Measurements from ENCODE around the gene IFT81.
"Not testable (repeated sequence)": the region's sequence is repeated elsewhere in the genome, so short reads cannot be mapped to it uniquely, and the experiment has no call there.

The IFT81 gene

GRCh38 chr12:110252716-110253115 is 128.6 kb downstream of the IFT81 start:
- Histone ChIP-seq H3K36me3 (ENCODE audit: insufficient read depth, low read length) (no peaks in the 10 kb centered on the region), H3K4me3 (ENCODE audit: low read depth in 1 of 2, low read length in 2 of 2) (no peak overlapping the region), H3K4me1 (ENCODE audit: insufficient read depth, low read length) (peaks cover 26% of the 10 kb centered on the region), H3K27me3 (ENCODE audit: control insufficient read depth in 1 of 2, insufficient read depth in 2 of 2, low read length in 2 of 2) (no peaks in the 10 kb centered on the region), H3K9me3 (ENCODE audit: low read length) (no peaks in the 10 kb centered on the region), H3K9ac (ENCODE audit: low read length) (no peak overlapping the region), H3K27ac (ENCODE audit: low read depth, low read length) (no peak overlapping the region)

- Histone ChIP-seq H3K9ac (ENCODE audit: low read length) (no peak overlapping the region), H3K27ac (ENCODE audit: low read depth, low read length) (peak overlapping the region; percentile 1), H3K4me3 (ENCODE audit: low read depth in 1 of 2, low read length in 2 of 2) (no peak overlapping the region), H3K4me1 (ENCODE audit: insufficient read depth, low read length) (peaks cover 21% of the 10 kb centered on the region), H3K36me3 (ENCODE audit: insufficient read depth, low read length) (no peaks in the 10 kb centered on the region), H3K27me3 (ENCODE audit: control insufficient read depth in 1 of 2, insufficient read depth in 2 of 2, low read length in 2 of 2) (no peaks in the 10 kb centered on the region), H3K9me3 (ENCODE audit: low read length) (no peaks in the 10 kb centered on the region)
Measured at GRCh38 chr12:110253176-110253575, 129.0 kb downstream of the IFT81 start.

GRCh38 chr12:110254971-110255540 is 130.9 kb downstream of the IFT81 start:
- no peaks in the 10 kb centered on the region for H3K9me3 ChIP-seq (ENCODE audit: low read length)
- H3K27me3 ChIP-seq (ENCODE audit: control insufficient read depth in 1 of 2, insufficient read depth in 2 of 2, low read length in 2 of 2): no peaks in the 10 kb centered on the region
- H3K36me3 ChIP-seq (ENCODE audit: insufficient read depth, low read length): no peaks in the 10 kb centered on the region
- peaks cover 2% of the 10 kb centered on the region for H3K4me1 ChIP-seq (ENCODE audit: insufficient read depth, low read length)
- H3K4me3 ChIP-seq (ENCODE audit: low read depth in 1 of 2, low read length in 2 of 2): no peak overlapping the region
- no peak overlapping the region for H3K9ac ChIP-seq (ENCODE audit: low read length)
- no peak overlapping the region for H3K27ac ChIP-seq (ENCODE audit: low read depth, low read length)

- H3K36me3 ChIP-seq (ENCODE audit: insufficient read depth, low read length); H3K4me3 ChIP-seq (ENCODE audit: low read depth in 1 of 2, low read length in 2 of 2); H3K9ac ChIP-seq (ENCODE audit: low read length); H3K4me1 ChIP-seq (ENCODE audit: insufficient read depth, low read length); H3K27ac ChIP-seq (ENCODE audit: low read depth, low read length); H3K9me3 ChIP-seq (ENCODE audit: low read length); H3K27me3 ChIP-seq (ENCODE audit: control insufficient read depth in 1 of 2, insufficient read depth in 2 of 2, low read length in 2 of 2): not testable (repeated sequence)
Measured at GRCh38 chr12:110255890-110256456, 131.8 kb downstream of the IFT81 start.

GRCh38 chr12:110256780-110257431 is 132.7 kb downstream of the IFT81 start:
- Histone ChIP-seq H3K27ac (ENCODE audit: low read depth, low read length) (no peak overlapping the region), H3K27me3 (ENCODE audit: control insufficient read depth in 1 of 2, insufficient read depth in 2 of 2, low read length in 2 of 2) (no peaks in the 10 kb centered on the region), H3K4me3 (ENCODE audit: low read depth in 1 of 2, low read length in 2 of 2) (no peak overlapping the region), H3K4me1 (ENCODE audit: insufficient read depth, low read length) (no peaks in the 10 kb centered on the region), H3K9ac (ENCODE audit: low read length) (no peak overlapping the region), H3K36me3 (ENCODE audit: insufficient read depth, low read length) (no peaks in the 10 kb centered on the region), H3K9me3 (ENCODE audit: low read length) (no peaks in the 10 kb centered on the region)

- Histone ChIP-seq H3K27ac (ENCODE audit: low read depth, low read length) (no peak overlapping the region), H3K36me3 (ENCODE audit: insufficient read depth, low read length) (no peaks in the 10 kb centered on the region), H3K4me1 (ENCODE audit: insufficient read depth, low read length) (no peaks in the 10 kb centered on the region), H3K27me3 (ENCODE audit: control insufficient read depth in 1 of 2, insufficient read depth in 2 of 2, low read length in 2 of 2) (no peaks in the 10 kb centered on the region), H3K9me3 (ENCODE audit: low read length) (no peaks in the 10 kb centered on the region), H3K9ac (ENCODE audit: low read length) (no peak overlapping the region), H3K4me3 (ENCODE audit: low read depth in 1 of 2, low read length in 2 of 2) (no peak overlapping the region)
Measured at GRCh38 chr12:110258466-110258865, 134.3 kb downstream of the IFT81 start.

GRCh38 chr12:110262442-110263388 is 138.6 kb downstream of the IFT81 start:
- Histone ChIP-seq H3K36me3 (ENCODE audit: insufficient read depth, low read length) (no peaks in the 10 kb centered on the region), H3K27ac (ENCODE audit: low read depth, low read length) (no peak overlapping the region), H3K9me3 (ENCODE audit: low read length) (no peaks in the 10 kb centered on the region)

GRCh38 chr12:110266381-110266960 is 142.3 kb downstream of the IFT81 start:
- Histone ChIP-seq H3K27ac (ENCODE audit: low read depth, low read length) (peak overlapping the region; percentile 19), H3K9me3 (ENCODE audit: low read length) (no peaks in the 10 kb centered on the region), H3K27me3 (ENCODE audit: control insufficient read depth in 1 of 2, insufficient read depth in 2 of 2, low read length in 2 of 2) (no peaks in the 10 kb centered on the region), H3K4me3 (ENCODE audit: low read depth in 1 of 2, low read length in 2 of 2) (no peak overlapping the region), H3K9ac (ENCODE audit: low read length) (no peak overlapping the region), H3K36me3 (ENCODE audit: insufficient read depth, low read length) (no peaks in the 10 kb centered on the region), H3K4me1 (ENCODE audit: insufficient read depth, low read length) (peaks cover 27% of the 10 kb centered on the region)

More at GRCh38 chr12:110262442-110263388, 138.6 kb downstream of the IFT81 start:
- no peaks in the 10 kb centered on the region for H3K27me3 ChIP-seq (ENCODE audit: control insufficient read depth in 1 of 2, insufficient read depth in 2 of 2, low read length in 2 of 2)
- H3K4me3 ChIP-seq (ENCODE audit: low read depth in 1 of 2, low read length in 2 of 2): no peak overlapping the region
- H3K9ac ChIP-seq (ENCODE audit: low read length): no peak overlapping the region
- H3K4me1 ChIP-seq (ENCODE audit: insufficient read depth, low read length): peaks cover 12% of the 10 kb centered on the region

GRCh38 chr12:110266980-110267620 is 142.9 kb downstream of the IFT81 start:
- Histone ChIP-seq H3K4me3 (ENCODE audit: low read depth in 1 of 2, low read length in 2 of 2) (no peak overlapping the region), H3K9ac (ENCODE audit: low read length) (no peak overlapping the region), H3K27ac (ENCODE audit: low read depth, low read length) (peak overlapping the region; percentile 19)

More at GRCh38 chr12:110266980-110267620, 142.9 kb downstream of the IFT81 start:
- no peaks in the 10 kb centered on the region for H3K9me3 ChIP-seq (ENCODE audit: low read length)
- H3K36me3 ChIP-seq (ENCODE audit: insufficient read depth, low read length): no peaks in the 10 kb centered on the region
- peaks cover 27% of the 10 kb centered on the region for H3K4me1 ChIP-seq (ENCODE audit: insufficient read depth, low read length)
- H3K27me3 ChIP-seq (ENCODE audit: control insufficient read depth in 1 of 2, insufficient read depth in 2 of 2, low read length in 2 of 2): no peaks in the 10 kb centered on the region
